ENCODE data around the gene BCL7B.

BCL7B gene

DNA sequence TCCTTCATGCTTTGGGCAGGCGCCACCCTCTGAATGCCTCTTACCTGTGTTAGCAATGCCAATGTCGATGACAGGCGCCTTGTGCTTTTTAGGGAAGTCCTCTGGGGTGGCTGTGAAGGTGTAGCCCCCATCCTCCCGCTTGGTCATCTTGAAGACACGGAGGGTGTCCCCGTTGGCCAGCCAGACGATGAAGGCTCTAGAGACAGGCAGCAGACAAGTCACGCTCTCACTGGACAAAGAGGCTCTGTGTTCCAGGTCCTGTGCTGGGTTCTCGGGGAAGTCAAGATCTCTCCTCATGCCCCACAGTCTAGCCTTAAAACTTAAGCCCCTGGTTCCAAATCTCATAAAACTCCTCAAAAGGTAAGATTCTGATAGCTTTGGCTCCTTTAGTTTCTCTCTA, 15.8 kb upstream of the BCL7B start:
- Histone ChIP-seq H3K79me2 (ENCODE audit: control insufficient read depth, low read length) (peaks cover 37% of the 10 kb centered on the region), H3F3A (ENCODE audit: control insufficient read depth, insufficient read depth) (no peaks in the 10 kb centered on the region), H3K9me3 (ENCODE audit: control insufficient read depth, insufficient read depth, low read length) (no peaks in the 10 kb centered on the region), H4K20me1 (ENCODE audit: control insufficient read depth, insufficient read depth, low read depth, low read length) (0 out of 2 replicates have a peak, but pooled peaks cover 3% of the 10 kb centered on the region), H3K9me2 (replicated peaks; ENCODE audit: control insufficient read depth, low read length) (no peaks in the 10 kb centered on the region), H3K4me1 (ENCODE audit: control insufficient read depth, low read length) (peaks cover 14% of the 10 kb centered on the region), H3K27ac (ENCODE audit: low read depth, low read length) (no peak overlapping the region), H3K27me3 (ENCODE audit: control insufficient read depth, low read length) (no peaks in the 10 kb centered on the region), H3K36me3 (ENCODE audit: control insufficient read depth, low read length) (peaks cover 80% of the 10 kb centered on the region), H3K4me3 (ENCODE audit: low read length) (no peak overlapping the region), H3K4me2 (ENCODE audit: low read length) (no peak overlapping the region)
- no peak for TF ChIP-seq EZH2phosphoT487 (IDR thresholded peaks at IDR 0.05; ENCODE audit: borderline replicate concordance, low read length)
- TF ChIP-seq, protein P1, sequence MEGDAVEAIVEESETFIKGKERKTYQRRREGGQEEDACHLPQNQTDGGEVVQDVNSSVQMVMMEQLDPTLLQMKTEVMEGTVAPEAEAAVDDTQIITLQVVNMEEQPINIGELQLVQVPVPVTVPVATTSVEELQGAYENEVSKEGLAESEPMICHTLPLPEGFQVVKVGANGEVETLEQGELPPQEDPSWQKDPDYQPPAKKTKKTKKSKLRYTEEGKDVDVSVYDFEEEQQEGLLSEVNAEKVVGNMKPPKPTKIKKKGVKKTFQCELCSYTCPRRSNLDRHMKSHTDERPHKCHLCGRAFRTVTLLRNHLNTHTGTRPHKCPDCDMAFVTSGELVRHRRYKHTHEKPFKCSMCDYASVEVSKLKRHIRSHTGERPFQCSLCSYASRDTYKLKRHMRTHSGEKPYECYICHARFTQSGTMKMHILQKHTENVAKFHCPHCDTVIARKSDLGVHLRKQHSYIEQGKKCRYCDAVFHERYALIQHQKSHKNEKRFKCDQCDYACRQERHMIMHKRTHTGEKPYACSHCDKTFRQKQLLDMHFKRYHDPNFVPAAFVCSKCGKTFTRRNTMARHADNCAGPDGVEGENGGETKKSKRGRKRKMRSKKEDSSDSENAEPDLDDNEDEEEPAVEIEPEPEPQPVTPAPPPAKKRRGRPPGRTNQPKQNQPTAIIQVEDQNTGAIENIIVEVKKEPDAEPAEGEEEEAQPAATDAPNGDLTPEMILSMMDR (IDR thresholded peaks at IDR 0.05; ENCODE audit: low read depth, low read length, poor library complexity, severe bottlenecking), result no peak

DNA sequence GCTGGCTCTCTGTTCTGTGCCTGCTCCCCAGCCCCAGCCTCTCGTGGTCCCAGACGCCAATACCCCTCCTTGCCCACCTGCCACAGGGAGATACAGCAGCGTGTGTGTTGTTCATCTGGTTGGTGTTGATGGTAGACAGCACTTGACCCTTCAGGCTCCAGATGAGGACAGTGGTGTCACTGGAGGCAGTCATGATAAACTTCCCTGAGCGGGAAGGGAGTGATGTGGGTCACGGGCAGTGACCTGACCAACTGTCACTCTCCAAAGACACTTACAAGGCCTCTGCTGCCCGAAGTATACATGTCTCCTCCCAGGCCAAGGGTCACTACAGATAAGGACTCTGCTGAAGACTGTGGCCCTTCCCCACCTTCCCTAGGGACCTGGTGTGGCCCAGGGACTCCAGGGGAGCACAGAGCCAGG, 15.3 kb upstream of the BCL7B start:
- no peaks in the 10 kb centered on the region for H3K27me3 ChIP-seq (ENCODE audit: control insufficient read depth, low read length)
- TF ChIP-seq, protein P1 (IDR thresholded peaks at IDR 0.05; ENCODE audit: low read depth, low read length, poor library complexity, severe bottlenecking), result no peak
- no peak for TF ChIP-seq EZH2phosphoT487 (IDR thresholded peaks at IDR 0.05; ENCODE audit: borderline replicate concordance, low read length)
- no peak overlapping the region for H3K4me2 ChIP-seq (ENCODE audit: low read length)
- H3K27ac ChIP-seq (ENCODE audit: low read depth, low read length), result no peak overlapping the region
- 0 out of 2 replicates have a peak, but pooled peaks cover 3% of the 10 kb centered on the region for H4K20me1 ChIP-seq (ENCODE audit: control insufficient read depth, insufficient read depth, low read depth, low read length)
- H3K9me3 ChIP-seq (ENCODE audit: control insufficient read depth, insufficient read depth, low read length), result no peaks in the 10 kb centered on the region
- no peak overlapping the region for H3K4me3 ChIP-seq (ENCODE audit: low read length)
- no peaks in the 10 kb centered on the region for H3K9me2 ChIP-seq (replicated peaks; ENCODE audit: control insufficient read depth, low read length)
- H3F3A ChIP-seq (ENCODE audit: control insufficient read depth, insufficient read depth), result no peaks in the 10 kb centered on the region
- peaks cover 76% of the 10 kb centered on the region for H3K36me3 ChIP-seq (ENCODE audit: control insufficient read depth, low read length)
- peaks cover 14% of the 10 kb centered on the region for H3K4me1 ChIP-seq (ENCODE audit: control insufficient read depth, low read length)
- peaks cover 32% of the 10 kb centered on the region for H3K79me2 ChIP-seq (ENCODE audit: control insufficient read depth, low read length)

DNA sequence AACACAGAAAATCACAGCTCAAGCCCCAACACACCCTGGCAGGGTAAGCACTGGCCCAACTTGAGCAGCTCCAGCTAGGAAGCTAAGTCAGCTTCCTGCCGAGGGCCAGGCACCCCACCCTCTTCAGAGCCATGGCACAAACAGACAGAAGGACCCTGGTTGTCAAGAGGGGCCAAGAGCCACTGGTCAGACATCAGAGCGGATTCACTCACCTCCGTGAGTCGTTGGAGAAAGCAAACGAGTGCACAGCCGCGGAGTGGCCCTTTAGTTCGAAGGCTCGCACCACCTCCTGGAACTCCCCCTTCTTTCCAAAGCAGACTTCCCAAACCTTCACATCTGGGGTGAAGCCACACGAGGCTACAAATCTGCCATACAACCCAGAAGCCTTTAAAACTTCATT, 13.5 kb upstream of the BCL7B start:
- Histone ChIP-seq H3K4me3 (ENCODE audit: low read length) (no peak overlapping the region), H3K9me3 (ENCODE audit: control insufficient read depth, insufficient read depth, low read length) (no peaks in the 10 kb centered on the region), H3K4me1 (ENCODE audit: control insufficient read depth, low read length) (peaks cover 3% of the 10 kb centered on the region; the same call in 1 of the 2 replicates), H3F3A (ENCODE audit: control insufficient read depth, insufficient read depth) (no peaks in the 10 kb centered on the region), H3K36me3 (ENCODE audit: control insufficient read depth, low read length) (peaks cover 67% of the 10 kb centered on the region), H3K27ac (ENCODE audit: low read depth, low read length) (no peak overlapping the region), H3K4me2 (ENCODE audit: low read length) (no peak overlapping the region), H4K20me1 (ENCODE audit: control insufficient read depth, insufficient read depth, low read depth, low read length) (no peaks in the 10 kb centered on the region), H3K9me2 (replicated peaks; ENCODE audit: control insufficient read depth, low read length) (no peaks in the 10 kb centered on the region), H3K79me2 (ENCODE audit: control insufficient read depth, low read length) (peaks cover 14% of the 10 kb centered on the region), H3K27me3 (ENCODE audit: control insufficient read depth, low read length) (no peaks in the 10 kb centered on the region)
- TF ChIP-seq, protein P1 (IDR thresholded peaks at IDR 0.05; ENCODE audit: low read depth, low read length, poor library complexity, severe bottlenecking), result no peak
- no peak for TF ChIP-seq EZH2phosphoT487 (IDR thresholded peaks at IDR 0.05; ENCODE audit: borderline replicate concordance, low read length)

Measured in DOHH2 (cell line).